ENCODE results near the gene QRFPR. TPM values are rescaled to one million over a fixed set of nuclear protein-coding genes. Genes with fewer than 3 reads are reported as not detected.

QRFPR gene
- total RNA-seq, 1 experiment from 2014 or later = 0.63 TPM

DNA sequence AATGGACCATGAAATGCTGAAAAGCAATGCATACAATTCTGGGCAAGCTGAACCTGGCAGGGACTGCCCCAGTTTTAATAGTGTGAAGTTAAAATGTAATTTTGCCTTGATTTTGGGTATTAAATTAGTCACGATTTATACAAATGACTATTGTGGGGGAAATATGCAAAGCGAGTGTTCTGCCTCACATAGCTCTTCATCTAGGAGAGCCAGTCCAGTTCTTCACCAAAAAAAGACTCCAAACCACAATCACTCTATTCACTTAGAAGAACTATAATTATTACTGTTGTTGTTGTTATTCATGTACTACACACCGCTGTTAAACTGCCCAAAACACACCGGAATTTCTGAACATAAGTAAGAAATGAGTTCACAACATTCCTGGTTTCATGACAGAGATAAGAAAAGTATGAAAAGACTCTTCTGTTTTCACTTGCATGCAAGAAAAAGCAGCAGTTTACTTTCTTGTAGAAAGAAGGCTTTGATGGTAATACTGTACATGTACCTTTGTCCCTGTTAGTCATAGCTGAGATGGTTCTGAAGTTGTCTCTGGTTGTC, 101.9 kb downstream of the QRFPR start:
- H3K79me2 ChIP-seq (ENCODE audit: insufficient read depth, low read length) = no peaks in the 10 kb centered on the region
- no CpG with 5 or more reads among the region's 4 CpGs for WGBS (ENCODE audit: extremely low coverage, insufficient read length, low lambda C conversion rate)
- no peak overlapping the region for H3K23ac ChIP-seq (ENCODE audit: insufficient read length, low read depth, low read length)
- no peaks in the 10 kb centered on the region for H3K79me1 ChIP-seq (ENCODE audit: insufficient read depth, low read depth, low read length, poor library complexity, severe bottlenecking)
- Mint-ChIP-seq H3K27ac (no peak overlapping the region), H3K36me3 (ENCODE audit: insufficient read depth in 1 of 3, low read depth in 3 of 3) (no peaks in the 10 kb centered on the region), H3K4me3 (no peak overlapping the region), H3K4me1 (peaks cover 2 to 4% of the 10 kb centered on the region in 2 experiments; a peak in 3 of 4 replicates), H3K9me3 (no peaks in the 10 kb centered on the region), H3K27me3 (ENCODE audit: low read depth) (no peaks in the 10 kb centered on the region; the same call in 1 of the 2 replicates)
- H2BK15ac ChIP-seq (ENCODE audit: low read depth, low read length) = no peak overlapping the region
- H3K27ac ChIP-seq (ENCODE audit: insufficient read length, low read depth, low read length) = no peak overlapping the region
- H3K14ac ChIP-seq (ENCODE audit: insufficient read depth, low read length) = no peak overlapping the region
- H3K9me3 ChIP-seq (ENCODE audit: control insufficient read depth, low read depth, low read length) = no peaks in the 10 kb centered on the region
- no peak overlapping the region for H2BK12ac ChIP-seq (ENCODE audit: insufficient read length, low read depth, low read length)
- no peak overlapping the region for H3K56ac ChIP-seq (ENCODE audit: insufficient read length, low read depth, low read length)
- H3K18ac ChIP-seq (ENCODE audit: insufficient read length, low read depth, low read length) = no peak overlapping the region
- no peak overlapping the region for H2AFZ ChIP-seq (ENCODE audit: low read length)
- H4K5ac ChIP-seq (ENCODE audit: insufficient read length, low read depth, low read length) = no peak overlapping the region
- H3T11ph ChIP-seq (ENCODE audit: low read length) = no peak overlapping the region
- no peak for DNase-seq
- TF ChIP-seq, protein P1, sequence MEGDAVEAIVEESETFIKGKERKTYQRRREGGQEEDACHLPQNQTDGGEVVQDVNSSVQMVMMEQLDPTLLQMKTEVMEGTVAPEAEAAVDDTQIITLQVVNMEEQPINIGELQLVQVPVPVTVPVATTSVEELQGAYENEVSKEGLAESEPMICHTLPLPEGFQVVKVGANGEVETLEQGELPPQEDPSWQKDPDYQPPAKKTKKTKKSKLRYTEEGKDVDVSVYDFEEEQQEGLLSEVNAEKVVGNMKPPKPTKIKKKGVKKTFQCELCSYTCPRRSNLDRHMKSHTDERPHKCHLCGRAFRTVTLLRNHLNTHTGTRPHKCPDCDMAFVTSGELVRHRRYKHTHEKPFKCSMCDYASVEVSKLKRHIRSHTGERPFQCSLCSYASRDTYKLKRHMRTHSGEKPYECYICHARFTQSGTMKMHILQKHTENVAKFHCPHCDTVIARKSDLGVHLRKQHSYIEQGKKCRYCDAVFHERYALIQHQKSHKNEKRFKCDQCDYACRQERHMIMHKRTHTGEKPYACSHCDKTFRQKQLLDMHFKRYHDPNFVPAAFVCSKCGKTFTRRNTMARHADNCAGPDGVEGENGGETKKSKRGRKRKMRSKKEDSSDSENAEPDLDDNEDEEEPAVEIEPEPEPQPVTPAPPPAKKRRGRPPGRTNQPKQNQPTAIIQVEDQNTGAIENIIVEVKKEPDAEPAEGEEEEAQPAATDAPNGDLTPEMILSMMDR (conservative IDR thresholded peaks at IDR 0.05) = no peak
- no peak overlapping the region for H3K4me2 ChIP-seq (ENCODE audit: insufficient read depth, insufficient read length, low read length)
- H4K8ac ChIP-seq (replicated peaks; ENCODE audit: insufficient read length, low read depth, low read length) = no peak overlapping the region
- no peak overlapping the region for H3K9ac ChIP-seq (ENCODE audit: extremely low read depth, insufficient read length, low read length)
- no peak overlapping the region for H3K4ac ChIP-seq (ENCODE audit: low read depth, low read length)
- H2BK20ac ChIP-seq (ENCODE audit: low read depth, low read length, poor library complexity, severe bottlenecking) = no peak overlapping the region
- H2AK5ac ChIP-seq (ENCODE audit: insufficient read length, low read length) = no peak overlapping the region
- no peaks in the 10 kb centered on the region for H3K23me2 ChIP-seq (ENCODE audit: insufficient read length, low read depth, low read length, poor library complexity, severe bottlenecking)
- no peak overlapping the region for H2BK5ac ChIP-seq (ENCODE audit: insufficient read length, low read length)
- no peaks in the 10 kb centered on the region for H4K20me1 ChIP-seq (ENCODE audit: control insufficient read depth, insufficient read depth, insufficient read length)
- no peaks in the 10 kb centered on the region for H3K27me3 ChIP-seq (ENCODE audit: insufficient read depth, low read length)
- H4K91ac ChIP-seq (ENCODE audit: insufficient read length, low read depth, low read length) = no peak overlapping the region
- H2BK120ac ChIP-seq (ENCODE audit: low read depth, low read length, poor library complexity, severe bottlenecking) = no peak overlapping the region
- H3K4me1 ChIP-seq (ENCODE audit: insufficient read depth, low read length) = no peaks in the 10 kb centered on the region

Other genes with a start within 250 kb of the QRFPR start
- gene TNIP3, start 216.7 kb downstream of the QRFPR start, total RNA-seq (2021) = not detected in 2 replicates

Data from H9 (cell line).